AG10803 (cell line): ENCODE measurements around the gene LEF1.

Source experiments
- DNase-seq: peaks from one replicate; pipeline ENCODE4 v3.0.0; 2010; ENCODE audit warnings: low read depth
- H3K4me3 ChIP-seq: 2 replicates; pipeline ENCODE4 v1.5.1; 2011; ENCODE audit warnings: mild to moderate bottlenecking, low read length, control low read depth
- CTCF ChIP-seq: conservative IDR thresholded peaks from 2 replicates; pipeline ENCODE4 v1.5.1; 2011; ENCODE audit warnings: mild to moderate bottlenecking, low read length, control low read depth, inconsistent platforms

Gene LEF1

GRCh38 chr4:108120789-108121188 lies 47.9 kb downstream of the LEF1 start:
- TF ChIP-seq CTCF = no peak
- DNase-seq = no peak
- no peak overlapping the region for H3K4me3 ChIP-seq

DNA sequence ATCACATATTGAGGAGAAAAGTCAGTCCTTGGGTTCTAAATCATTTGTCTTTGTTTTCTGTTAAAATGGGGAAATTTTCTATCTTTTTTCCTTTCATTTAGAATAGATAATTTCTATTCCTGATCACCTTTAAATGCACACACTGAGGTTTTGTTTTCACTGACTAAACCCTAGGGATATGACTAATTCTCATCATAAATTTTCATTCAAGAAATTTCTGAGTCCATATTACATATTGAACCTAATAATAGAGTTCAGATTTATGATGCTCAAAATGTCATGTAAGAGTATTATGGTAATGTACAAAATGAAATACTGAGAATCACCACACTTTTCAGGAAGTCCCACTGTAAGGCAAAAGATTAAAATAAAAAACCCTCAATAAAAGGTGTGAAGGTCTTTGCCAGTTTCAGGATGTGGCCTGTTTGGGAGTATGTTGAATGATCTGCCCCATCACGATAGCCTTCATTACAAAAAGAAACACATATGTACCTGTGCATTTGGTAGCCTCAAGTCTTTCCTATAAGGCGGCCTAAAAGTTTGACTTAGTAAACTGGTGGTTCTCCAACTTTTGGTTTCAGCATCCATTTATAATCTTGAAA lies 49.4 kb downstream of the LEF1 start:
- no peak overlapping the region for H3K4me3 ChIP-seq
- no peak for DNase-seq
- TF ChIP-seq CTCF = no peak

- H3K4me3 ChIP-seq = no peak overlapping the region
- no peak for TF ChIP-seq CTCF
- DNase-seq = no peak
These were observed 50.2 kb downstream of the LEF1 start for GRCh38 chr4:108118505-108118904.

DNA sequence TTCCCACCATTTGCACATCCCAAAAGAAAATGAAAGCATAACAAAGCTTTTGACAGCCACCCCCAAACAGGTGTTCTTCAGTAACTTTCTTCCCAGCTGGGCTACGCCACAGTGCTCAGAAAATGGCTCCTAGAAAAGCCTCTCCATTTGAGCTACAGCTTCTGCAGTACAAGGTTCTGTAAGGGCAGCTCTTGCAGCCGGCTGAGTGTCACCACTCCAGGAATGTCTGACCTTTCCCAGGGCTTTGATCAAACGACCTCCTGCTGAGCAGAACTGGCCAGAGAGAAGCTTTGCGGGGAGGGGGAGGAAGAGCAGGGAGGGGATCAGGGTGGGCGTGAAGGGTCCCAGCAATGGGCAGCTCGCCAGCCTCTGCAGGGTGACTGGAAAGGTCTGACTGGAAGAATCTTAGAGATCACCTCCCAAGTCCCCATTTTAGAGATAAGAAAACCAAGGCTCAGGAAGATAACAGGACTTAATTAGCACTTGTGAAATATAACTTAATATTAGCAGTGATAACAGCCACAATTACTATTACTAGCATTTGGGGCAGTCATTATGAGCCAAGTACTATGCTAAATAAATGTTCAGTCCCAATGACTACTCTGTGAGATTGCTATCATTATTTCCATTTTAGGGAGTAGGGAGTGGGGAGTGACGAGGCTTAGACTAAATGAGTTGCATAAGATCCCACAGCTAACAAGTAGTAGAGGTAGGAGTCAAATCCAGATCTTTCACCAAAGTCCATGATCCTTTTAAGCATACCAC lies 51.1 kb downstream of the LEF1 start:
- no peak overlapping the region for H3K4me3 ChIP-seq
- DNase-seq = no peak
- TF ChIP-seq CTCF = no peak

DNA sequence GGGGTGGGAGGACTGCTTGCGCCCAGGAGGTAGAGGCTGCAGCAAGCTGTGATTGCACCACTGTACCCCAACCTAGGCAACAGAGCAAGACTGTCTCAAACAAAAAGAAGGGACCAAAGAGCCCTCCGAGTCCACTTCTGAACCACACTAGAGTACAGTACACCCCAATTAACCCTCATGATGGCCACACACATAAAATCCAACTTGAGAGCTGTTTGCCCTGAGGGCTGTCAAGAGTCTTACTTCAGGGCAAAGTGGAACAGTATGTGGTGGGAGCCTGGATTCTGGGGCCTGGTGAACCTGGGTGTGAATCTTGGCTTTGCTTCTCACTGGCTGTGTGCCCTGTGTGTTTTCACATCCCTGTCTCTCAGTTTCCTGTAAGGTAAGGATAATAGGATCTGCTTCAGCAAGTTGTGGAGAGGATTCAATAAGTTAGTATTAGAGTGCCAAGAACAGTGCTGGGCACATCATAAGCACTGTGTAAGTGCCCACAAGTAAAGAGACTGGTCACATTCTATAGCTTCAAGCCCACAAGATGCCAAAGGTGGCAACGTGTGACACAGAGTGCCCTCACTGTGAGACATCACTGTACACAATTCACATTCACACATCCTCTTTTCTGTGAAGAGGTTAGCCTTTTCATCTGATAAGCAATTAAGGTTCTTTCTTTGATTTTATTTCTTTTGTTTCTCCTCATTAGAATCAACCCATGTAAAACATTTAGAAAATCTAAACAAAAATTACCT lies 52.1 kb downstream of the LEF1 start:
- no peak for DNase-seq

GRCh38 chr4:108115168-108115526 lies 53.6 kb downstream of the LEF1 start:
- H3K4me3 ChIP-seq = no peak overlapping the region
- no peak for DNase-seq
- TF ChIP-seq CTCF = no peak

More for the DNA sequence above, 52.1 kb downstream of the LEF1 start:
- H3K4me3 ChIP-seq = no peak overlapping the region
- TF ChIP-seq CTCF = no peak

GRCh38 chr4:108114503-108114902 lies 54.2 kb downstream of the LEF1 start:
- DNase-seq = no peak
- TF ChIP-seq CTCF = no peak
- H3K4me3 ChIP-seq = no peak overlapping the region
